Measurements from ENCODE around the gene RETN.

Gene RETN, protein sequence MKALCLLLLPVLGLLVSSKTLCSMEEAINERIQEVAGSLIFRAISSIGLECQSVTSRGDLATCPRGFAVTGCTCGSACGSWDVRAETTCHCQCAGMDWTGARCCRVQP

DNA sequence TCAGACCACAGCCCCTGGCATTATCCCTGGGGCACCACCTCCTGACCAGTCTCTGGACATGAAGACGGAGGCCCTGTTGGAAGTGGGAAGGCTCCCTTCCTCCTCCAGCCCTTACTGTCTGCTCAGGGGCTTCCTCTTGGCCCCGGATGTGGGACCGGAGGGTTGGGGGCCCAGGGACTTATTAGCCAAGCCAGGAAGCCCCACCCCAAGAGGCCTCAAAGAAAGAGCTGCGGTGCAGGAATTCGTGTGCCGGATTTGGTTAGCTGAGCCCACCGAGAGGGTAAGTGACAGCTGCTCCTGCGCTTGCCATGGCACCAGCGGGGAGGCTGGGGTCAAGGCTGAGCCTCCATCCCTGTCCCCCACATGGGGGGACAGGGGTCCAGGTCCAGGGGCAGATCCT is at the start of gene RETN:
Gene RETN, plus strand, starts transcription at position 208 of the 400 bp plus-strand sequence. CDS start 278 bp downstream, outside the sequence.
- DNase-seq (ENCODE audit: low spot score): no peak

DNA sequence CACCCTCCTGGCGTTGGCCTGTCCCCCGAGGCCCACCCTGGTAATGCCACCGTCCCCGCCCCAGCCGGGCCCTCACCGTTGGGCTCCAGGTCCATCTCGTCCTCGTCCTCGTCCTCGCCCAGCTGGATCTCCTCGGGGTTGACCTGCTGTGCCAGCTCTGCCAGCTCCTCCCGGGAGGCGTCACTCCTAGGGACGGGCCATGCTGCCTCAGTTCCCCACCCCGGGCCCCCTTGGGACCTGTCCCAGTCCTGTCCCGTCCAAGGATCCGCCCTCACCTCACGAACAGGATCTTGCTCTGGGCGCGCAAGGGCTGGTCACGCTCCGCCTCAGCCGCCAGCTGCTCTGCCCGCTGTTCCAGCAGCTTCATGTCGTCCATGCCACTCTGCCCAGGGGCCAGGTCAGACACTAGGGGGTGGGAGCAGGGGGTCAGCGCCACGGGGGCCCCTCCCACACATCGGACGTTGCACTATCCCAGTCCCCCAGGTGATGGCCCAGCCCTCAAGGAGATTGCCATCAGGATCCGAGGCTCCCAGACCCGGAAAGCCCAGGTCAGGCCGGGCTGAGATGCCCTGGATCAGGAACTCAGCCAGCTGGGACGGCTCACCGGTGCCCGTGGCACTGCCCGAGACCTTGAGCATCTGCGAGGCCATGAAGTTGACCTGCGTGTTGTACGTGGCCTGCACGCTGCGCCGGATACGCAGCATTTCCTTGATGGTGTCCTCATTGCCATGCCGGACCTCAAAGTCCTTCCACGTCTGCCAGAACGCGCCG is 49.0 kb upstream of the RETN start:
- no peak for DNase-seq (ENCODE audit: low spot score)

DNA sequence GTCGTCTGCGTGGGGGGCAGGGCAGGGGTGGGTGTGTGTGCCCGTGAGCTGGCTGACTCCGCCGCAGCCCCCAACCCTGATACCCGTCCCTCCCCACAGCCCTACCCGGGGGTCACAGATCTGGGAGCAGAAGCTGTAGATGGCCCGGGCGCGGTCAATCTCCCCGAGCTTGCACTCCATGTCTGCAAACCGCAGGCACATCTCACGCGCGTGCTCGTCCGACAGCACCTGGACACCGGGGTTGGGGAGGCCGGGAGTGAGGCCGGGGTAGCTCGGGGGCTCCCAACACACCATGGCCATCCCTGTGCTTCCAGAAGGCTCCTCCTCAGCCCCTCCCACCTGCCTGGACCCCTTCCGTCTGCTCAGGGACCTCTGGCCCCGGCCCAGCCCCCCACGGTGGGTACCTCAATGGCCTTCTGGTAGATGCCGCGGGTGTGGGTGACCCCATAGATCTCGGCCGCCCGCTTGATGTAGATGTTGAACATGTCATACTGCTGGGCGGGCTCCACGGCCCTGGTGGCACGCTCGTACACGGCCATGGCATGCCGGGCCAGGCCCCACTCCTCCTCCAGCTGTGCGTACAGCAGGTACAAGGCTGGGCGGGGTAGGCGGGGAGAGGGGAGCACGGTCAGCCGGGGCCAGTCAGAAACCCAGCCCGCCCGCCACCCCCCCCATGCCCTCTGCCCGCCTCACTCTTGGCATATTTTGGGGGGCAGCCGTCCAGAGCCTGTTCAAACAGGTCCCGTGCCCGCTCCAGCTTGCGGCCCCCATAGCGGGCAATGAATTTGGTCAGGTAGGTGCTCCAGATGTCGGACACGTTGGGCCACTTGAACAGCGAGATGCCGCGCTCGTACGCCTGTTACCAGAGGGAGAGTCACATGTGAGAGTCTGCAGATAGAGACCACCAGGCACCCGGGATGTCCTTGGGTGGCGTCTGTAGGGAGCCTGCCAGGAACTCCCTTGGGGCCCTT is 48.1 kb upstream of the RETN start:
- DNase-seq (ENCODE audit: low spot score): no peak

DNA sequence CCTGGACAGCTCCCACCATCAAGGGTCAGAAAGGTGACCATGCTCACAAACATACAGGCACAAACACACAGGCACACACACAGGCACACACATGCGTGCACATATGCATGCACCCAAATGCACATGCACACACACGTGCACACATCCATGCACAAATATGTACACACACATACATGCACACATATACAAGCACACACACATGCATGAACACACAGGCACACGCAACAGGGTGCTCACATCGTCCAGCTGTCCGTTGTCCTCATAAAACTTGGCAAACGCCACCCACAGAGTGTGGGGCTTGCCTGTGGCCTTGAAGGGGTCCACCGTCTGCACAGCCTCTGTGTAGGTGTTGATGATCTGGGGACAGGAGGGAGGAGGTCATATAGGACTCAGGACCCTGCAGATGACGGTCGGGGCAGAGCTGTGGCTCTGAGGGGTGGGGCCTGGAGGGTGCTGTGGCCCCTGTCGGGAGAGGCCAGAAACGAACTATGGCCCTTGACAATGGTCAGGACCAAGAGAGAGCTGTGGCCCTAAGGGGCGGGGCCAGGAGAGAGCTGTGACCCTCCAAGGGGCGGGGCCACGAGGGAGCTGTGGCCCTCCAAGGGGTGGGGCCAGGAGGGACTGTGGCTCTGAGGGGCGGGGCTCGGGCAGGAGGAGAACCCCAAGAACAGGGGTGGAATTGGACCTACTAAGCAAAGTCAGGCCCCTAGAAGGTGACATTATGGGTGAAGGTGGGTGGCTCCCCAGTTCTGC is 45.7 kb upstream of the RETN start:
- no peak for DNase-seq (ENCODE audit: low spot score)

DNA sequence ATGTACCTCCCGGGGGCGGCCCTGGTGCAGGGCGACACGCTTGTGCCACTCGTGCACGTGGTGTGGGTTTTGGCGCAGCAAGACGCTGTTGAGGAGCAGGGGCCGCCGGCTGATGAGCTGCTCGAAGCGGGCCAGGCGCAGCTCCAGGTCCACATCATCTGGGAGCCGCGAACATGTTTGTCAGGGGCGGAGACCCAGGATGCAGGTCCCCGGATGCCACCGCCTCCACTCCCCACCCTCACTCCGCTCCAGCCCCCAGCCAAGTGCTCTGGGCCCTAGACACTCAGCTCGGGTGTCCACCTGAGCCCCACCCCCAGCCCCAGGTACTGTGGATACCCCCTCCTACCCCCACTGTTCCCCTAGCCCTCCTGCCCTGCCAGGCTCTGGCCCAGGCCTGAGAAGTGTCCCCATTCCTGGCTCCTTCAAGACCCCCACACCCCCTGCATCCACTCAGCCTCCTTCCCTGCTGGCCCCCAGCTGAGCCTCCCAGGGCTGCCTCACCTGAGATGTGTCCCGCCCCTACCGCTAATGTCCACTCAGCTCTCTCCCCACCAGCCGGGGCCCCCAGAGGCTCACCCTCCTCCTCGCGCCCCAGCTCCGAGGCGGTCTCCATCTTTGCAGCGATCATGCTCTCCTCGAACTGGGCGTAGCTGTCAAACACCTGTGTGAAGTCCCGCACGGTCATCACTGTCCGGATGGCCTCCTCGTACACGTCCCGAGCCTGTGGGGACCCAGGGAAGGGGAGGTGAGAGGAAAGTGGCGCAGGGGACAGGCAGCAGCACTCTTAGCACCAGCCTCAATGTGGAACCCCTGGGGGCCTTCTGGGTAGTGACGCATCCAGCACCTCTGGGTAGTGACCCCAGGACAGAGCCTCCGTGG is 44.9 kb upstream of the RETN start:
- no peak for DNase-seq (ENCODE audit: low spot score)

DNA sequence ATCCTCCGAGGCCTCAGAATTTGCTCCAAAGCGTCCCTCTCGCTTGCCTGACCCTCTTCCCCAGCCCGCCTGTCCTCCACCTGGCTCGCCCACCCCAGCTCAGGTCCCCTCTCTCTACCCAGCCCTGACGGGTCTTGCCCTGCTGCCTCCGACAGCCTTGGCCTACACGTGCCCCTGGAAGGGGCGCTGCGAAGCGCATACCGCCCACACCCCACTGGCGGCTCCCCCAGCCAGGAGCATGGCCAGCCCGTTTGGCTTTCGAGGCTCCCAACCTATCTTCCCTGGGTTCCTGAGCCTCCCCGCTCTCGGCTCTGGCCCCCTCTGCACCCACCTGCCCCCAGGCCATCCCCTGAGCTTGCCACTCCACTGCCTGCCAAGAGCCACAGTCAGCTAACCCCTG is 44.0 kb upstream of the RETN start:
- DNase-seq (ENCODE audit: low spot score): no peak

DNA sequence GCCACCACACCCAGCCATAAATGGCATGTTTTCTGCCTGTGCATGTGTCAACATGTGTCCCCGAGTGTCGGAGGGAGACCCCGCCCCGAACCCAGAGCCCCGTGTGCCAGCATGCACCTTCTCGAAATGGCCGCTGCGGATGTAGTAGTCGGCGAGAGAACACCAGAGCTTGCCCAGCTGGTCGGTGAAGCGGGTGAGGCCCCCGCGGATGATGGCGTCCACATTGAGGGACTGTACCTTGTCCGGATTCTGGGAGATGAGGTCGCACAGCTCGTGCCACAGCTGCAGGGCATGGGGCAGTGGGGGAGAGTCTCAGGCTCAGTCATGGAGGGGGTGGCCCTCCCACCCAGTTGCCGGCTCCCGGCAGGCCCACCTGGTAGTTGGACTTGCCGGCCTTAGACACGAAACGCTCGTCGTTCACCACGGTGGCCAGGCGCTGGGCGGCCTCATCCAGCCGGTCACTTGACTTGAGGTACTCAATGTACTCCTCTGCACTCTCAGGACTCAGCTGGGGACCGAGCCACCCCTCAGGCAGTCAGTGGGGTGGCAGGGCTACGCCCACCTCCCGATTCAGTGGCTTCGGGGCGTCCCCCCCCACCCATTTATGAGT is 43.0 kb upstream of the RETN start:
- DNase-seq (ENCODE audit: low spot score): no peak

DNA sequence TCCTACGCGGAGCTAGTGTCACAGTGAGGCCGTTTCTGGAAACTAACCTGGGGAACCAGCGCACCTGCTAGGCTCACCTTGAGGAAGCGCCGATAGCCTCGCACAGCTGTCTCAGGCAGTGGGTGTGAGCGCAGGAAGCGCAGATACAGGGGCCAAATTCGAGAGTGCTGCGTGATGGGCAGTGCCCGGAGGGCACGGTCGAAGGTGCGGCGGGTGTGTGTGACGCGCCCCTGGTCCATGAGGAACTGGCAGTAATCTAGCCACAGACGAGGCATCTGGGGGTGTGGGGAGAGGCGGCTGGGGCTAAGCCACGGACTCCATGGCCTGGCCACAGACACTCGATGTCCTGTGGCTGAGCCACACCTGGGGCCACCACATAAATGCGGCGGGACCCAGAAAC is 41.7 kb upstream of the RETN start:
- DNase-seq (ENCODE audit: low spot score): no peak

DNA sequence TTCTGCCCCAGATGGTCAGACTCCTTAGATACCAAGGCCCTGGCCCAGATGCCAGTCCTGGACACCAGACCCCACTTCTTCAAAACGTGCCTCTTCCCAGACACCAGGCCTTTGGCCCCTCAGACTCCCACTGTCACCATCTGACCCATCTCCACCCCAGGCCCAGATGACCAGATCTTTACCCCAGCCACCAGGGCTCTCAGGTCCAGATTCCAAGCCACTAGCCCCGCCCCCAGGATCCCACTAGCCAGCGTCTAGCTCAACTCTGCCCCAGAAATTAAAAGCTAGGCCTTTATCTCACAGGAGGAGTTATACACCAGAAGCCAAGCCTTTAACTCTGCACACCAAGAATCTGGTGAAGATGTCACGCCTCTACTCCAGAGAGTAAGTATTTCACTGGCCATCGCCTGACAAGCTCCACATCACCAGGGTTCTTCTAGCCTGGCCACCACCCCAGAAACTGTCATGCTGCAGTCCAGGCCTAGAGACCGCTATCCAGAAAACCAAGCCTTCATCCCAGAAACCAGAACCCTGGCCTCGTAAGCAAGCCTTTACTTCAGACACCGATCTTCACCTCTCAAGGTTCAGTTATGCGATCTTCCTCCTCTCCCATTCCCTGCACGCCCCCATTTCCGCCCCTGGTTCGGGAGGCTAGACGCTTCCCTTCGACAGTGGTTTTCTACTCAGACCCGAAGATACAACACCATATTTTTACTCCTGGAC is 40.1 kb upstream of the RETN start:
- DNase-seq (ENCODE audit: low spot score): no peak

DNA sequence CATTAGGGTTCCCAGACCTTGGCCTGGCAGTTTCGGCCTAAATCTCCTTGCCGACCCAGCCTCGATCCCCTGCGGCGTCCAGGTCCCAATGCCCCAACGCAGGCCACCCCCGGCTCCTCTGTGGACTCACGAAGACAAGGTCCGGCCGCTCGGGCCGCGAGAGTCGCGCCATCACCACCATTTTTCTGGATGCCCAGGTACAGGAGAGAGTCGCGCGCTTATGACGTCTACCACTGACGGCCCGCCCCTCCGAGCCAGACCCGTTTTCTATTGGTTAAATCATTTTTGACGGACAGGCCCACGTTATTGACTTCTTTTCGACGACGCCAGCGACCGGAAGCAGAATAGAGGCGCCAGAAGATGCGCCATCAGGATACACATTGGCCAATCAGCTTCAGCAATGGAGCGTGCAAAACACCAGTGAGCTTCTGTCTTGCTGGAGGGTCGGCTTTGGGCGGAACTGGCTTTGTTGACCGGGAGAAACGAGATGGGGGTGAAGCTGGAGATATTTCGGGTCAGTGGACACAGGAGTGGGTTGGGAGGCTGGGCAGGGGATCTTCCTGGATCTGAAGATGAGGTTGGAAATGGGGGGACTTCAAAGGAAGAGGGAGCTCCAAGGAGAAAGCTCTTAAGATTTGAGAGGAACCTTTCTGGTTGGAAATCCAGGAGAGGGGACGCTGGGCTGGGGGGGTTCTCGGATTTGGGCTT is 39.3 kb upstream of the RETN start, which contains the start of the genes PET100 and XAB2:
Gene PET100, plus strand, starts transcription at position 447 of the 708 bp plus-strand sequence. Its CDS starts 41 bp downstream, at position 488.
Gene XAB2, minus strand, starts transcription at position 199 of the 708 bp plus-strand sequence. Its CDS starts 18 bp downstream, at position 181.
- DNase-seq (ENCODE audit: low spot score): peak; percentile 99

DNA sequence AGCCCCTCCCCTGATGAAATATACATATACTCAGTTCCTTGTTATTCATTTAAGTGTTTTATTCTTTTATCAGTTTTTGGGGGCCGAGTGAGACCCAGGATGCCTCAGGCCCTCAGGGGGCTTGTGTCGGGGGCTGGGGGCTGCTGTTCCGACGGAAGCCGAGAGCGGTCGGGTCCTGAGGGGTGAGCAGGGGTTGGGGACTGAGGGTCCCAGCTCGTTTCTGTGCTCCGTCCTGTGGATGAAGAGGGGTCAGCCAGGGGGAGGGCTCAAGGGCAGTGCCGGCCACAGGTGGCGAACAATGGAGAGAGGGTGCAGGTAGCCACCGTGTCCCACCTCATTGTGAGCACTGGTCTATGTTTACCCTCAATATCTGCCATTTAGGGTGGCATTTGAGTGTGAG is 37.3 kb upstream of the RETN start:
- DNase-seq (ENCODE audit: low spot score): no peak

DNA sequence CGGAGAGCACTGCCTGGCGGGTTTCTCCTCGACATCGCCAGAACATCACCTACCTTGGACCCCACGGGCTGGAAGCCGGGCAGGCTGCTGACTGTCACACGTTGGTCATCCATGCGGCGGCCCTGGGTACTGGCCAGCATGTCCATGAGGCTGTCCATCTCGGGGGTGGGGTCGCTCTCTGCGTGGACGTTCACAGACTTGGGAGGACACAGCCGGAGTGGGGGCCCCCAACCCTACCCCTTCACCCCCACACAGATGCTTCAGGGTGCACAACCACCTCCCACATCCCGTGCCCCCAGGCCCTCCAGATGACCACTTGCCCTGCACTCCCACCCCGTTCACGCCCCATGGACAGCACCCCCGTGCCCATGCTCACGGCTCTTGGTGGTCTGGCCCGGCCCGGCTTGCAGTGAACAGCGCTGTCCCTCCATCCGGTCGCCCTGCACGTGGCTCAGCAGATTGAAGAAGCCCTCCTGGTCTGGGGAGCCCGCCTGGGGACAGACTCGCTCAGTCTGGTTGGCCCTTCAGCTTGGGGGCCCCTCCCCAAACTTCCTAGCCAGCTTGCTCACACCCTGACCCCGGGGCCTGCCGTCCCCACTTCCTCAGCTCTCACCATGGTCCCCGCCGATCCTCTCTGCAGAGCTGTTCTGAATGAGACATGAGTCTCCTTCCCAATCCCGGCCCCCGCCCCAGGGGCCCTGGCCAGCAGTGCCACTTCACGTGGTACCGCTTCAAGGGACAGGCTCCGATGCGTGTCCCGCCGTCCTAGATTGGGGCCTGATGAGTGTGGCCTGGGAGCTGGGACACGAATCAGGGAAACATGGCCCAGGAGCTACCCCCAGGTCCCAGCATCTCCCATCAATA is 36.3 kb upstream of the RETN start:
- DNase-seq (ENCODE audit: low spot score): no peak

DNA sequence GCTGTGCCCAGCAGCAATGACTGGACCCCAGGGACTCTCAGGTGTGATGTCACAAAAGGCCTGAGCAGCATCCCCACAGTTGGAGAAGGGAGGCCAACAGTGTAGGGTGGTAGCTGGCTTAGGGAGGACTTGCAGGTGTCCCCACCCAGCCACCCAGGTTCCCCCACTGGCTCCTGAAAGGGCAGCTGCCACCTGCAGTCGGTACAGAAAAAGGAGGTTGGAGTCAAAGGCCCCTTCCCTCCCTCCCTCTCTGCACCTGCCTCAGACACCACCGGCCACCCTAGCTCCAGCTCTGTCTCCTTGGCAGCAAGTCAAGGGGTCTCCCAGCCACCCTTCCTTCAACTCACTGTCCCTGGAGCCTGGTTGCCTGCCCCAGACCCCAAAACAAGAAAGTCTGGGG is 35.2 kb upstream of the RETN start, which contains the start of gene PCP2:
Gene PCP2, minus strand, starts transcription at position 22 of the 400 bp plus-strand sequence. CDS start 262 bp downstream, outside the sequence.
- no peak for DNase-seq (ENCODE audit: low spot score)

DNA sequence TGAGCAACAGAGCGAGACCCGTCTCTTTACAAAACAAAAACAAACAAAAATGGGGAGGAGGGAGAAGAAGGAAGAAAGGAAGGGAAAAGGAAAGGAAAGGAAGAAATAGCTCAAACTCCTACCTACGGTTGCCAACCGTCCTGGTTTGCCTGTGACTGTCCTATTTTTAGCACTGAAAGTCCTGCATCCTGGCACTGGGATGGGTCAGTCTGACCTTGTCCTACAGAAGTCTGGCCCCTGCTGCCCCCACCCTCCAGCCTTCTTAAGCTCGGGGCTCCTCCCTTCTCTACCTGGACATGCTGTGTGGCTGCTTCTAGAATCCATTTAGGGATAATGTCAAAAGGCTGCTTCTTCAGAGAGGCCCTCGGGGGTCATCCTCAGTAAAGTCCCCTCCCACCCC is 33.2 kb upstream of the RETN start:
- DNase-seq (ENCODE audit: low spot score): no peak

DNA sequence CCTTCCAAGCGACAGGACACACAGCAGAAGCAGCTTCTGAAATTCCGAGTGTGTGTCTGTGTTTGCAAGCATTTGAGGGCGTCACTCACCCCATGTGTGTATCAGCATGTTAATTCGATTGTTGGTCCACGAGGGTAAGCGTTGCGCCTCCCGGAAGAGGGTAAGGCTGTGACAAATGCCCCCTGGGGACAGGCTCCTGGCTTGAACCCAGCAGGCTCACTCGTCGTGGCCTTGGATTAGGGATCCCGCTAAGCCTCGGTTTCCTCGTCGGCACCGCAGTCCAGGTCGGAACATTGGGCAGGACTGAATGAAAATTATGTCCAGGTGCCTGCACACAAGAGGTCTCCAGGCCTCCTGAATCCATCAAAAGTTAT is 32.5 kb upstream of the RETN start:
- no peak for DNase-seq (ENCODE audit: low spot score)

DNA sequence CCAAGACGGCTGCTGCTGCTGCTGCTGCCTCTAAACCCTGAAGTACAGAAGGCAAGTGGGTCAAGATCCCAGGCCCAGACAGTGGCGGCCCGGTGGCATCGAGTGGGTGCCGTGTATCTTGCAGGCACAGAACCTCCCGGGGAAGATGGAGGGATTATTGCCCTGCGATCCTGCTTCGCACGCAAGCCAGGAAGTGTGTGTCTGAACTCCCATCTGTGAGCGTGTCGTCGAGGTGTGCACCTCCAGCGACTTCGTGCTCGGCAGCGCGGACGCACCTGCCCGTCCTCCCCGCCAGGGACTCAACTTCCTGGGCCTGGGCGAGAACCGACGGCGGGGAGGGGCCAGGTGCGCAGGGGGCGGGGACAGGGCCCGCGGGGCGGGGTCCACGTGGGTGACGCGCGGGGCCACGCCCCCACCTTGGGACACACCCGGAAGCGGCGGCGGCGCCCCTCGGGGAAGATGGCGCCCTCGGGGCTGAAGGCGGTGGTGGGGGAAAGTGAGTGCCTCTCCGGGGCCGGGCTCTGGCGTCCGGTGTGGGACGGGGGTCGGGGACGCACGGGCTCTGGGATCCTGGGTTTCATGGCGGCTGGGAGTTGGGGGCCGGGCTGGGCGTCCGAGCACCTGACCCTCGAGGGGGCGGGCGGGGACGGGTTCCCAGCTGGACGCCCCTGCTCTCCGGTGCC is 32.0 kb upstream of the RETN start, which contains the start of gene STXBP2:
Gene STXBP2, plus strand, starts transcription at position 420 of the 683 bp plus-strand sequence. Its CDS starts 40 bp downstream, at position 460.
- DNase-seq (ENCODE audit: low spot score): peak; percentile 75
